Colonic mucosa (tissue), 4 donors: ENCODE data around the gene RECQL5. TPM values are rescaled to one million over a fixed set of nuclear protein-coding genes. Genes with fewer than 3 reads are reported as not detected.

Experiments
- DNase-seq: peaks from one replicate; pipeline ENCODE4 v3.0.0-alpha.2; 2020
- H3K27ac ChIP-seq: fragments of 200-600 bp; one replicate; pipeline ENCODE4 v1.8.0; 2021
- H3K27me3 ChIP-seq: fragments of 200-600 bp; one replicate; pipeline ENCODE4 v1.8.0; 2021
- H3K36me3 ChIP-seq: fragments of 200-600 bp; one replicate; pipeline ENCODE4 v1.8.0; 2021
- H3K4me1 ChIP-seq: fragments of 200-600 bp; one replicate; pipeline ENCODE4 v1.8.0; 2021; ENCODE audit warnings: mild to moderate bottlenecking
- H3K4me3 ChIP-seq: fragments of 200-600 bp; one replicate; pipeline ENCODE4 v1.8.0; 2021
- H3K9ac ChIP-seq, 2 donors: one replicate each; pipeline ENCODE4 v1.7.0; 2013; ENCODE audit warnings: control low read depth in 2 of 2, low read depth in 2 of 2, low read length in 2 of 2
- H3K9me3 ChIP-seq: fragments of 200-600 bp; one replicate; pipeline ENCODE4 v1.8.0; 2021
- CTCF ChIP-seq: fragments of 200-600 bp; IDR thresholded peaks from one replicate; pipeline ENCODE4 v1.8.0; 2022; ENCODE audit warnings: antibody characterized with exemption, mild to moderate bottlenecking
- intact Hi-C: fragments of 100-400 bp; cut with DNase I; formaldehyde crosslinking; loops from one replicate; pipeline ENCODE4 v1.14.1; 2022
- total RNA-seq, 2 donors: library from RNA; stranded (reverse); fragmentation: NEBNext Ultra II Directional in 1 of 2; extraction: Animal tissue kit (Norgen Biotek cat#: 25700) in 1 of 2; gene quantifications; one replicate each; pipeline ENCODE4 v1.2.1, GENCODE V29; 2021
- donor health status: healthy.
- donor health status: DM: no; HTN: no; CAD: no.
- donor health status: DM: no; HTN: no; CAD: no.

The RECQL5 gene
- total RNA-seq, 2 donors from 2014 or later, result 18.7 to 43.1 TPM

GRCh38 chr17:75703591-75703990 is 36.6 kb upstream of the RECQL5 start:
- Histone ChIP-seq H3K27me3 (no peaks in the 10 kb centered on the region), H3K27ac (no peak overlapping the region), H3K36me3 (peaks cover 12% of the 10 kb centered on the region), H3K9ac (no peak overlapping the region), H3K4me1 (peaks cover 3% of the 10 kb centered on the region), H3K4me3 (no peak overlapping the region), H3K9me3 (no peaks in the 10 kb centered on the region)
- DNase-seq, result no peak
- TF ChIP-seq CTCF, result no peak
- intact Hi-C loops, result no loop called here

- Histone ChIP-seq H3K9me3 (no peaks in the 10 kb centered on the region), H3K4me3 (no peak overlapping the region), H3K36me3 (peaks cover 12% of the 10 kb centered on the region), H3K4me1 (peaks cover 3% of the 10 kb centered on the region), H3K27me3 (no peaks in the 10 kb centered on the region), H3K9ac (no peak overlapping the region), H3K27ac (no peak overlapping the region)
- no peak for TF ChIP-seq CTCF
- intact Hi-C loops, result no loop called here
- no peak for DNase-seq
These were observed 36.2 kb upstream of the RECQL5 start for GRCh38 chr17:75703191-75703590.

GRCh38 chr17:75701288-75701687 is 34.3 kb upstream of the RECQL5 start:
- DNase-seq, result no peak
- Histone ChIP-seq H3K27me3 (no peaks in the 10 kb centered on the region), H3K4me1 (peaks cover 3% of the 10 kb centered on the region), H3K4me3 (no peak overlapping the region), H3K36me3 (peaks cover 1% of the 10 kb centered on the region), H3K9ac (no peak overlapping the region), H3K9me3 (no peaks in the 10 kb centered on the region), H3K27ac (peak overlapping the region; percentile 16)
- TF ChIP-seq CTCF, result no peak
- intact Hi-C loops, result no loop called here

- Histone ChIP-seq H3K9me3 (no peaks in the 10 kb centered on the region), H3K27ac (peak overlapping the region; percentile 96), H3K4me1 (peaks cover 3% of the 10 kb centered on the region), H3K4me3 (no peak overlapping the region), H3K36me3 (no peaks in the 10 kb centered on the region), H3K9ac (peak overlapping the region in 1 of 2 donors; percentile 87), H3K27me3 (no peaks in the 10 kb centered on the region)
- peak; percentile 70 for DNase-seq
- intact Hi-C loops, result no loop called here
- no peak for TF ChIP-seq CTCF
These were observed 31.7 kb upstream of the RECQL5 start for GRCh38 chr17:75698659-75699058.

- TF ChIP-seq CTCF, result no peak
- no peak overlapping the region for H3K4me3 ChIP-seq
- peak overlapping the region; percentile 96 for H3K27ac ChIP-seq
- H3K27me3 ChIP-seq, result no peaks in the 10 kb centered on the region
- DNase-seq, result peak; percentile 57
- intact Hi-C loops, result no loop called here
- H3K9ac ChIP-seq, result peak overlapping the region; percentile 55 to 87
- H3K4me1 ChIP-seq, result peaks cover 3% of the 10 kb centered on the region
- H3K9me3 ChIP-seq, result no peaks in the 10 kb centered on the region
- H3K36me3 ChIP-seq, result no peaks in the 10 kb centered on the region
These were observed 30.8 kb upstream of the RECQL5 start for GRCh38 chr17:75697651-75698291.
